ENCODE measurements around the gene BMPR1A. TPM values are rescaled to one million over a fixed set of nuclear protein-coding genes. Genes with fewer than 3 reads are reported as not detected.

The BMPR1A gene
- polyA plus RNA-seq, 3 donors = 0.25 to 0.67 (median 0.61) TPM

DNA sequence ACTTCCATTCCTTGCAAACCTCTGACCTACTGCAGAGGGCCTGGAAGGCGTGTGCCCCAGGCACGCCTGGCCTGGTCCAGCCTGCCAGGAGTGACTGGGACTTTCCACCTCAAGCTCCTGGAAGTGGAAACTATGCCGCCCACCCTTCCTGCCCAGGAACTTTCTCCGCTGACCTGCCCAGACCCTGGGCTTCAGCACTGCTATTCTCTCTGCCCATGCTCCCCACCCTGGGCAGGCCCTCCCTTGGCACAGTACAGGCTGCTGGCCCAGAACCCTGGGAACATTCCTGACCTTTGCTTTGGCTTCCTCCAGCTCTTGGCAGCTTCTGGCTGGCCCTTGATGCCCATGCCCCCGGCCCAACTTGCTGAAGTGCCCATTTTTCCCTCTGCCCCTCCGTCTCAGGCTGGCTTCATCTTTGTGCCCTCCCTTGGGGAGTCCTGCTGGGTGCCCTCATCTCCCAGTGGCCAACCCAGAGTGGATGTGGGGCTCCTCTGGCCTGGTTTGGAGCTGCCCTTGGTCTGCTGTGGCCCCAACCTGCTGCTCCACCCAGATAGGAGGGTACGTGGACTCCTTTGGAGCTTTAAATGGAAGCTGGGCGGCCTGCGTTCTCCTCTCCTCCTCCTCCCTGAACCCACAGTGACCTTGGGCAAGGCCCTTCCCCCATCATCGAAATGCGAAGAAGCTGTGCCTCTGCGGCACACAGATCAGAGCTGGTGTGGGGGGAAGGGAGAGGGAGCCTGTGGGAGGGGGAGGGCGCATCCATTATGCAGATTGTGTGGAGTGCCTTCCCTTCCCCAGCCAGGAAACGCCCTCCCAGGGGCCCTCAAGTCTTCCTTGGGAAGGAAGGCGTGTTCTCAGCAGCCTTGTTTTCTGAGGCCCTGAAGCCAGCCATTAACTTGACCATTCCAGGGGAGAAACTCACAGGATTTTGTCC is 197.6 kb downstream of the BMPR1A start:
- Histone ChIP-seq H3K36me3 (replicated peaks in 1 of 2; ENCODE audit: control insufficient read depth in 1 of 2, insufficient read depth in 2 of 2, low read length in 2 of 2) (no peaks in the 10 kb centered on the region), H3K27me3 (ENCODE audit: control insufficient read depth in 2 of 2, insufficient read depth in 2 of 2, low read length in 2 of 2) (no peaks in the 10 kb centered on the region), H3K9me3 (replicated peaks in 1 of 2; ENCODE audit: control insufficient read depth in 1 of 2, insufficient read depth in 1 of 2, low read length in 2 of 2) (peaks cover 12 to 24% of the 10 kb centered on the region in 2 donors), H3K27ac (ENCODE audit: low read depth in 1 of 2, low read length in 2 of 2) (no peak overlapping the region), H2AFZ (ENCODE audit: insufficient read depth, low read depth, low read length, poor library complexity, severe bottlenecking) (no peak overlapping the region), H3K4me3 (replicated peaks in 1 of 3; ENCODE audit: low read depth in 2 of 3, low read length in 3 of 3) (no peak overlapping the region), H3K79me2 (ENCODE audit: insufficient read depth, low read length) (no peaks in the 10 kb centered on the region), H3K4me1 (ENCODE audit: control insufficient read depth in 1 of 2, insufficient read depth in 2 of 2, low read length in 2 of 2) (peaks cover 22 to 29% of the 10 kb centered on the region in 2 donors), H3K4me2 (replicated peaks; ENCODE audit: extremely low read depth, low read length, poor library complexity, severe bottlenecking) (no peak overlapping the region), H4K20me1 (ENCODE audit: insufficient read depth, low read length) (no peaks in the 10 kb centered on the region), H3K9ac (ENCODE audit: insufficient read depth, low read length, poor library complexity, severe bottlenecking) (no peak overlapping the region)
- H3K4me3 Mint-ChIP-seq = no peak overlapping the region
- DNase-seq = no peak
- peaks cover 2 to 4% (median 4%) of the 10 kb centered on the region in 3 donors for H3K27me3 Mint-ChIP-seq (ENCODE audit: low read depth in 3 of 3)
- peaks cover 19 to 33% (median 26%) of the 10 kb centered on the region in 7 donors for H3K9me3 Mint-ChIP-seq
- H3K36me3 Mint-ChIP-seq = peaks cover 0 to 6% of the 10 kb centered on the region in 2 donors
- WGBS (ENCODE audit: insufficient coverage) = 99% methylated on average over 10 of the region's 15 CpGs
- no peak overlapping the region for H3K27ac Mint-ChIP-seq
- TF ChIP-seq, protein P1, sequence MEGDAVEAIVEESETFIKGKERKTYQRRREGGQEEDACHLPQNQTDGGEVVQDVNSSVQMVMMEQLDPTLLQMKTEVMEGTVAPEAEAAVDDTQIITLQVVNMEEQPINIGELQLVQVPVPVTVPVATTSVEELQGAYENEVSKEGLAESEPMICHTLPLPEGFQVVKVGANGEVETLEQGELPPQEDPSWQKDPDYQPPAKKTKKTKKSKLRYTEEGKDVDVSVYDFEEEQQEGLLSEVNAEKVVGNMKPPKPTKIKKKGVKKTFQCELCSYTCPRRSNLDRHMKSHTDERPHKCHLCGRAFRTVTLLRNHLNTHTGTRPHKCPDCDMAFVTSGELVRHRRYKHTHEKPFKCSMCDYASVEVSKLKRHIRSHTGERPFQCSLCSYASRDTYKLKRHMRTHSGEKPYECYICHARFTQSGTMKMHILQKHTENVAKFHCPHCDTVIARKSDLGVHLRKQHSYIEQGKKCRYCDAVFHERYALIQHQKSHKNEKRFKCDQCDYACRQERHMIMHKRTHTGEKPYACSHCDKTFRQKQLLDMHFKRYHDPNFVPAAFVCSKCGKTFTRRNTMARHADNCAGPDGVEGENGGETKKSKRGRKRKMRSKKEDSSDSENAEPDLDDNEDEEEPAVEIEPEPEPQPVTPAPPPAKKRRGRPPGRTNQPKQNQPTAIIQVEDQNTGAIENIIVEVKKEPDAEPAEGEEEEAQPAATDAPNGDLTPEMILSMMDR (IDR thresholded peaks at IDR 0.05) = no peak
- H3K4me1 Mint-ChIP-seq = peaks cover 24% of the 10 kb centered on the region
- intact Hi-C loops (cut with micrococcal nuclease) = no loop called here

DNA sequence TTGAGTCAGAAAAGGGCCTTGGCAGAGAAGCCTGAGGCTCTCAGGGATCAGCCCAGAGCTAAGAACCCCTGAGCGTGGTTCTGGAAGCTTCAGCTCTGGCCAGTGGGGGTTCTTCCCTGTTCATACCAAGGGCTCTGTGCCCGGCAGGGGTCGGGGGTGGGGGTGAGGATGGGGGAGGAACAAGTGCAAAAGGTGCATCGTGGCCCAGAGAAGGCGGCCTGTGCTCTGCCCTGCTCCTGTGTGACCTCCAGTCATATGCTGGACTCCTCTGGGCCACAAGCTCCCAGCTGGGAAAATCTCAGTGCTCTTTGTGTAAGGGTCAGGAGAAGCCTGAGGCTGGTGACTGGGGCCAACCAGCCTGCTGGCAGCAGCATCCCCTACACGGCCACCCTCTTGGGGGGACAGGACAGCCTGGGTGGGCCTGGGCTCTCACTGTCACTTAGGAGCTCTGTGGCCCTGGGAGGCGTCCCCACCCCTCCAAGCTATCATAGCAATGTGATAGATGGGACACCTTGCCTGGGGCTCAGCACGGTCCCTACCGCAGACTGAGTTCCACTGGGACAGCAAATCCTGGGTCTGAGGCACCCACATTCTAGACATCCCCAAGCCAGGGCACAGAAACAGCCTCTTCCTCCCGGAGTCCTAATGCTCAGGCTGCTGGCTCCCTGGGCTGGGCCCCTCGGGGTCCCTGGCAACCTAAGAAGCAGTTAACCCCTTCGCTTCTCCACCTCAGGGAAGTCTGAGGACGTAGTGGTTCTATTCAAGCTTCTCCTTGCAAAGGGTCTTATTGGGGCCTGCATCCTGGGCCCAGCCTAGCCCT is 198.5 kb downstream of the BMPR1A start:
- H3K4me3 ChIP-seq (replicated peaks in 1 of 3; ENCODE audit: low read depth in 2 of 3, low read length in 3 of 3) = no peak overlapping the region
- H3K27ac Mint-ChIP-seq = no peak overlapping the region
- no peak overlapping the region for H3K4me3 Mint-ChIP-seq

More for the DNA sequence above, 198.5 kb downstream of the BMPR1A start:
- H3K4me1 Mint-ChIP-seq = peaks cover 29% of the 10 kb centered on the region
- H2AFZ ChIP-seq (ENCODE audit: insufficient read depth, low read depth, low read length, poor library complexity, severe bottlenecking) = peak overlapping the region; percentile 15
- H3K4me2 ChIP-seq (replicated peaks; ENCODE audit: extremely low read depth, low read length, poor library complexity, severe bottlenecking) = no peak overlapping the region
- H3K4me1 ChIP-seq (ENCODE audit: control insufficient read depth in 1 of 2, insufficient read depth in 2 of 2, low read length in 2 of 2) = peaks cover 28 to 38% of the 10 kb centered on the region in 2 donors
- 92% methylated on average over 13 of the region's 13 CpGs for WGBS (ENCODE audit: insufficient coverage)
- no peaks in the 10 kb centered on the region for H3K36me3 ChIP-seq (replicated peaks in 1 of 2; ENCODE audit: control insufficient read depth in 1 of 2, insufficient read depth in 2 of 2, low read length in 2 of 2)
- H3K9me3 Mint-ChIP-seq = peaks cover 19 to 33% (median 26%) of the 10 kb centered on the region in 7 donors
- DNase-seq = no peak
- no peaks in the 10 kb centered on the region for H3K27me3 ChIP-seq (ENCODE audit: control insufficient read depth in 2 of 2, insufficient read depth in 2 of 2, low read length in 2 of 2)
- H3K27me3 Mint-ChIP-seq (ENCODE audit: low read depth in 3 of 3) = peaks cover 4 to 6% (median 5%) of the 10 kb centered on the region in 3 donors
- H3K27ac ChIP-seq (ENCODE audit: low read depth in 1 of 2, low read length in 2 of 2) = no peak overlapping the region
- TF ChIP-seq, protein P1 (IDR thresholded peaks at IDR 0.05) = no peak
- intact Hi-C loops (cut with micrococcal nuclease) = no loop called here
- no peaks in the 10 kb centered on the region for H3K79me2 ChIP-seq (ENCODE audit: insufficient read depth, low read length)
- H4K20me1 ChIP-seq (ENCODE audit: insufficient read depth, low read length) = no peaks in the 10 kb centered on the region
- H3K9me3 ChIP-seq (replicated peaks in 1 of 2; ENCODE audit: control insufficient read depth in 1 of 2, insufficient read depth in 1 of 2, low read length in 2 of 2) = peaks cover 12 to 24% of the 10 kb centered on the region in 2 donors
- peaks cover 0 to 6% of the 10 kb centered on the region in 2 donors for H3K36me3 Mint-ChIP-seq
- no peak overlapping the region for H3K9ac ChIP-seq (ENCODE audit: insufficient read depth, low read length, poor library complexity, severe bottlenecking)

Data from CD14-positive monocyte (primary cell).